Measurements from ENCODE around the gene REC8.

Gene REC8

DNA sequence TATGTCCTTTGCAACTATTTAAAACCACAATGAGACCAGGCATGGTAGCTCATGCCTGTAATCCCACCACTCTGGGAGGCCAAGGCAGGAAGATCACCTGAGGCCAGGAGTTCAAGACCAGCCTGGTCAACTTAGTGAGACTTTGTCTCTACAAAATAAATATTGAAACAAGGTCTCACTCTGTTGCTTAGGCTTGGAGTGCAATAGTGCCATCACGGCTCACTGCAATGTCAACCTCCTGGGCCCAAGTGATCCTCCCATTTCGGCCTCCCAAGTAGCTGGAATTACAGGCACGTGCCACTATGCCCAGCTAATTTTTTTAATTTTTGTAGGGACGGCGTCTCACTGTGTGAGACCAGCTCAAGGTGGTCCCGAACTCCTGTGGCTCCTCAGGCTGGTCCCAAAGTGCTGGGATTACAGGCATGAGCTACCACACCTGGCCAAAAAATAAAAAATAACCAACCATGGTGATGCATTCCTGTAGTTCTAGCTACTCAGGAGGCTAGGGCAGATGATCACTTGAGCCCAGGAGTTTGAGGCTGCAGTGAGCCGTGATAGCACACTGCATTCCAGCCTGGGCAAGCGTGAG lies 42.4 kb upstream of the REC8 start:
- DNase-seq (ENCODE audit: low spot score), result no peak
- in situ Hi-C loops (cut with MboI; ENCODE audit: low sequenced_read_pairs, unreplicated experiment), result no loop called here
- TF ChIP-seq, protein P1, sequence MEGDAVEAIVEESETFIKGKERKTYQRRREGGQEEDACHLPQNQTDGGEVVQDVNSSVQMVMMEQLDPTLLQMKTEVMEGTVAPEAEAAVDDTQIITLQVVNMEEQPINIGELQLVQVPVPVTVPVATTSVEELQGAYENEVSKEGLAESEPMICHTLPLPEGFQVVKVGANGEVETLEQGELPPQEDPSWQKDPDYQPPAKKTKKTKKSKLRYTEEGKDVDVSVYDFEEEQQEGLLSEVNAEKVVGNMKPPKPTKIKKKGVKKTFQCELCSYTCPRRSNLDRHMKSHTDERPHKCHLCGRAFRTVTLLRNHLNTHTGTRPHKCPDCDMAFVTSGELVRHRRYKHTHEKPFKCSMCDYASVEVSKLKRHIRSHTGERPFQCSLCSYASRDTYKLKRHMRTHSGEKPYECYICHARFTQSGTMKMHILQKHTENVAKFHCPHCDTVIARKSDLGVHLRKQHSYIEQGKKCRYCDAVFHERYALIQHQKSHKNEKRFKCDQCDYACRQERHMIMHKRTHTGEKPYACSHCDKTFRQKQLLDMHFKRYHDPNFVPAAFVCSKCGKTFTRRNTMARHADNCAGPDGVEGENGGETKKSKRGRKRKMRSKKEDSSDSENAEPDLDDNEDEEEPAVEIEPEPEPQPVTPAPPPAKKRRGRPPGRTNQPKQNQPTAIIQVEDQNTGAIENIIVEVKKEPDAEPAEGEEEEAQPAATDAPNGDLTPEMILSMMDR (IDR thresholded peaks at IDR 0.05; ENCODE audit: borderline replicate concordance, control extremely low read depth, extremely low read depth, insufficient read depth, missing control alignments), result no peak

DNA sequence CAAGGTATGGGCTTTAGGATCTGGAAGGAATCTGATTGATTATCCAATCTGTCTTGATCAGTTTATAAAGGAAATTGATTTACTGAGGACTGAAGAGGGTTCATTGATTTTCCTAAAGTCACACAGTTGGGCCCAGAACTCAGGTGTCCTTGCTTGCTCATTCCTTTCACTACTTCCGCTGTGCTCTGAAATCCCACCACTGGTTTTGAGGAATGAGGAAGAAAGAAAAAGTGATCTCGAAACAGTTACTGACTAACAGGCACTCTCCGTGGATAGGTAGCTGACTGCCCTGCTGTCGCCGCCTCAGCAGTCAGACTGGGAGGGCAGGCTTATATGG lies 41.5 kb upstream of the REC8 start, which contains the start of gene FITM1:
Gene FITM1 (plus strand): TSS at position 280 of the 337 bp plus-strand sequence. CDS start 905 bp downstream, outside the sequence.
- in situ Hi-C loops (cut with MboI; ENCODE audit: low sequenced_read_pairs, unreplicated experiment), result no loop called here
- TF ChIP-seq, protein P1 (IDR thresholded peaks at IDR 0.05; ENCODE audit: borderline replicate concordance, control extremely low read depth, extremely low read depth, insufficient read depth, missing control alignments), result no peak
- no peak for DNase-seq (ENCODE audit: low spot score)

DNA sequence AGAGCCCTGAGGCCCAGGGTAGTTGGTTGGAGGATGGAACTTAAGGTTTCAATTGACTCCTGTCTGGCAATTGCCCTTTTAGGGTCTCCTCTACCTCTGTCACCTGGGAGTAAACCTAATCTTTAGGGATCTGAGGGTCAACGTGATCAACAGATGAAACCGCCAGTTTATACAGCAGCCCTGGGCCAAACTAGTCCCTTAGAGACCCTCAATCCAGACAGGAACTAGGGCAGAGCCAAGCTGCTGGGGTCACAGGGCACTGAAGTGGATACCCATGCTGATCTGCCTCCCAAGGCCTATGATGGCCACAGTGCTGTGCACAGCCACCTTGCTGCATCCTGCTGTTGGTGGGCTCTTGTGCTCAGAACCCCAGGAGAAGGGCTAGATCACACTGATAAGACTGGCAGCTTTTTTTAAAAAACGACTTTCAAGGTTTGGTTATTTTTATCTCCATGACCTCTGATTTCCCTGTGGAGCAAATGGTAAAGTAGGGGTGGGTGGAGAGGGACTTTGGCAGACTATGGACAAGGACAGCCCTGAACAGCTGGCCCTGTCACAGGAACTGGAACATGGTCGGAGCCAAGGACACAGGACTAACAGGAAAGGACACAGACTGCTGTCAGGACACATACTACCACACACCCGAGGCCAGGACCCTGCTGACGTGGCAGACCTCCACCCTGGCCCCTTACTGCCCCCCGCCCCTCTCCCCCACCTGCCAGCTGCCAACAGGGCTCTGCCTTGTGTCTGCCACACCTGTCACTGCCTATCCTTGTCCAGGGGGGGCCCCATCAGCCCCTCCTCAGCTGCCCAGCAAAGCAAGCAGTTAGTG lies 40.9 kb upstream of the REC8 start:
- TF ChIP-seq, protein P1 (IDR thresholded peaks at IDR 0.05; ENCODE audit: borderline replicate concordance, control extremely low read depth, extremely low read depth, insufficient read depth, missing control alignments), result no peak
- in situ Hi-C loops (cut with MboI; ENCODE audit: low sequenced_read_pairs, unreplicated experiment), result no loop called here
- DNase-seq (ENCODE audit: low spot score), result no peak

DNA sequence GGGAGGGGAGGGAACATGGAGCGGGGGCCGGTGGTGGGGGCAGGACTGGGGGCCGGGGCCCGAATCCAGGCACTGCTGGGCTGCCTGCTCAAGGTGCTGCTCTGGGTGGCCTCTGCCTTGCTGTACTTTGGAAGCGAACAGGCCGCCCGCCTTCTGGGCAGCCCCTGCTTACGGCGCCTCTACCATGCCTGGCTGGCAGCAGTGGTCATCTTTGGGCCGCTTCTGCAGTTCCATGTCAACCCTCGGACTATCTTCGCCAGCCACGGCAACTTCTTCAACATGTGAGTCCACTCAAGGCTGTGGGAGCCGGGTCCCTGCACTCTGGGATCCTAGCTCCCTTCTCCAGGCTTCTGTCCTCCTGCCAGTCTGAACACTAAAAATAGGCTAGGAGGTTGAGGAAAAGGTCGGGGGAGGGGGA lies 40.3 kb upstream of the REC8 start:
- DNase-seq (ENCODE audit: low spot score), result no peak
- TF ChIP-seq, protein P1 (IDR thresholded peaks at IDR 0.05; ENCODE audit: borderline replicate concordance, control extremely low read depth, extremely low read depth, insufficient read depth, missing control alignments), result no peak
- in situ Hi-C loops (cut with MboI; ENCODE audit: low sequenced_read_pairs, unreplicated experiment), result no loop called here

DNA sequence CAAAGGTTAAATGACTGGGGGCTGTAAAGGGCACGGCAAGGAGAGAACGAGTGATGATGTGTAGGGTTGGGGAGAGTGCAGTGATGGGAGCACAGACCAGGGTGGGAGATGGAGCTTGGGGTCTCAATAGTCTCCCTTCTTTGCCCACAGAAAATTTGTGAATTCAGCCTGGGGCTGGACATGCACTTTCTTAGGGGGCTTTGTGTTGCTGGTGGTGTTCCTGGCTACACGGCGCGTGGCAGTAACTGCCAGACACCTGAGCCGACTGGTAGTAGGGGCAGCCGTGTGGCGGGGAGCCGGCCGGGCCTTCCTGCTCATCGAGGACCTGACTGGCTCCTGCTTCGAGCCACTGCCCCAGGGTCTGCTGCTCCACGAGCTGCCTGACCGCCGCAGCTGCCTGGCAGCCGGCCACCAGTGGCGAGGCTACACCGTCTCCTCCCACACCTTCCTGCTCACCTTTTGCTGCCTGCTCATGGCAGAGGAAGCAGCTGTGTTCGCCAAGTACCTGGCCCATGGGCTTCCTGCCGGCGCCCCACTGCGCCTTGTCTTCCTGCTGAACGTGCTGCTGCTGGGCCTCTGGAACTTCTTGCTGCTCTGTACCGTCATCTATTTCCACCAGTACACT lies 39.7 kb upstream of the REC8 start:
- in situ Hi-C loops (cut with MboI; ENCODE audit: low sequenced_read_pairs, unreplicated experiment), result no loop called here
- TF ChIP-seq, protein P1 (IDR thresholded peaks at IDR 0.05; ENCODE audit: borderline replicate concordance, control extremely low read depth, extremely low read depth, insufficient read depth, missing control alignments), result no peak
- no peak for DNase-seq (ENCODE audit: low spot score)

DNA sequence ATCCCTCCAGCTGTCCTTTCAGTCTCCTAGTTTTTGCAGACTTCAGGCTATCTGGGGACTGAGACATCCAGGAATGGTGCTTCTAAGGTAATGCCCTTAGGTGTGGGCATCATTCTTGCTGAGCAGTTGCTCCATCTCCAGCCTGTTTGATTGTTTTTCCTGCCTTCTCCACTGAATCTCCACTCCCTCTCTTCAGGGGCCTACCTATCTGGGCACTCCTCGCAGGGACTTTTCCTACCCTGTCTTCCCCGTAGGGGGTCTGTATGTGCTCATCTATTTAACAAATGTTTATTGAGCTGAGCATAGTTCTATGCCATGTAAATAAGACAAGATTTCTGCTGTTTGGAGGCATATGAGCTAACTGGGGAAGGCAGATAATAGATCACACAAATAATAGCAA lies 38.9 kb upstream of the REC8 start:
- DNase-seq (ENCODE audit: low spot score), result no peak
- in situ Hi-C loops (cut with MboI; ENCODE audit: low sequenced_read_pairs, unreplicated experiment), result no loop called here
- TF ChIP-seq, protein P1 (IDR thresholded peaks at IDR 0.05; ENCODE audit: borderline replicate concordance, control extremely low read depth, extremely low read depth, insufficient read depth, missing control alignments), result no peak

Measured in GM13976 (cell line).